NCI-H128 (cell line): Measurements from ENCODE around the gene PYGM.

Source experiments
- DNase-seq: peaks from one replicate; lab custom pipeline; 2025; ENCODE audit not compliant: unreplicated experiment; lab: John Stamatoyannopoulos, UW

Gene PYGM

GRCh38 chr11:64791781-64792291 lies 32.1 kb upstream of the PYGM start:
- DNase-seq, result no peak

- no peak for DNase-seq
These were observed 30.7 kb upstream of the PYGM start for GRCh38 chr11:64790205-64791095.

- DNase-seq, result no peak
These were observed 29.8 kb upstream of the PYGM start for GRCh38 chr11:64789331-64790204.

- no peak for DNase-seq
These were observed 28.8 kb upstream of the PYGM start for GRCh38 chr11:64788321-64789215.

- peak; percentile 10 for DNase-seq
These were observed 27.9 kb upstream of the PYGM start for GRCh38 chr11:64787526-64788320.

- DNase-seq, result no peak
These were observed 26.5 kb upstream of the PYGM start for GRCh38 chr11:64786308-64786707.

- no peak for DNase-seq
These were observed 25.2 kb upstream of the PYGM start for GRCh38 chr11:64784813-64785581.

GRCh38 chr11:64778473-64779298 lies 18.9 kb upstream of the PYGM start, which contains the start of gene SF1:
Gene SF1, minus strand, starts transcription at chr11:64778542. Its CDS starts 150 bp downstream, at chr11:64778392.
- DNase-seq, result peak; percentile 100

- no peak for DNase-seq
These were observed 18.4 kb upstream of the PYGM start for GRCh38 chr11:64778223-64778472.

- peak; percentile 60 for DNase-seq
These were observed 17.9 kb upstream of the PYGM start for GRCh38 chr11:64777449-64778222.

GRCh38 chr11:64776875-64777274 lies 17.1 kb upstream of the PYGM start:
- DNase-seq, result no peak

- no peak for DNase-seq
These were observed 16.7 kb upstream of the PYGM start for GRCh38 chr11:64776425-64776824.

GRCh38 chr11:64774144-64774543 lies 14.4 kb upstream of the PYGM start:
- no peak for DNase-seq

- no peak for DNase-seq
These were observed 12.7 kb upstream of the PYGM start for GRCh38 chr11:64772303-64773018.

- DNase-seq, result no peak
These were observed 12.1 kb upstream of the PYGM start for GRCh38 chr11:64771861-64772260.

GRCh38 chr11:64770120-64770519 lies 10.3 kb upstream of the PYGM start:
- DNase-seq, result no peak

GRCh38 chr11:64769283-64769682 lies 9.5 kb upstream of the PYGM start:
- no peak for DNase-seq
